ENCODE data around the gene SMIM3.
A peak's percentile ranks its signal among the peaks of the same experiment; 100 is the strongest.
"Not testable (repeated sequence)": the region's sequence is repeated elsewhere in the genome, so short reads cannot be mapped to it uniquely, and the experiment has no call there.

SMIM3 gene

GRCh38 chr5:150789943-150790611 lies 11.5 kb downstream of the SMIM3 start:
- Histone ChIP-seq H3K9me3 (ENCODE audit: severe bottlenecking) (peaks cover 4% of the 10 kb centered on the region), H3K4me3 (ENCODE audit: low read depth, low read length) (no peak overlapping the region), H3K27ac (peak overlapping the region; percentile 57), H3K36me3 (no peaks in the 10 kb centered on the region), H3K27me3 (ENCODE audit: insufficient read depth, low read depth, severe bottlenecking) (no peaks in the 10 kb centered on the region)
- DNase-seq: peak; percentile 70
- TF ChIP-seq, protein P1, sequence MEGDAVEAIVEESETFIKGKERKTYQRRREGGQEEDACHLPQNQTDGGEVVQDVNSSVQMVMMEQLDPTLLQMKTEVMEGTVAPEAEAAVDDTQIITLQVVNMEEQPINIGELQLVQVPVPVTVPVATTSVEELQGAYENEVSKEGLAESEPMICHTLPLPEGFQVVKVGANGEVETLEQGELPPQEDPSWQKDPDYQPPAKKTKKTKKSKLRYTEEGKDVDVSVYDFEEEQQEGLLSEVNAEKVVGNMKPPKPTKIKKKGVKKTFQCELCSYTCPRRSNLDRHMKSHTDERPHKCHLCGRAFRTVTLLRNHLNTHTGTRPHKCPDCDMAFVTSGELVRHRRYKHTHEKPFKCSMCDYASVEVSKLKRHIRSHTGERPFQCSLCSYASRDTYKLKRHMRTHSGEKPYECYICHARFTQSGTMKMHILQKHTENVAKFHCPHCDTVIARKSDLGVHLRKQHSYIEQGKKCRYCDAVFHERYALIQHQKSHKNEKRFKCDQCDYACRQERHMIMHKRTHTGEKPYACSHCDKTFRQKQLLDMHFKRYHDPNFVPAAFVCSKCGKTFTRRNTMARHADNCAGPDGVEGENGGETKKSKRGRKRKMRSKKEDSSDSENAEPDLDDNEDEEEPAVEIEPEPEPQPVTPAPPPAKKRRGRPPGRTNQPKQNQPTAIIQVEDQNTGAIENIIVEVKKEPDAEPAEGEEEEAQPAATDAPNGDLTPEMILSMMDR (IDR thresholded peaks at IDR 0.05; ENCODE audit: low read depth, low read length): no peak

- TF ChIP-seq, protein P1 (IDR thresholded peaks at IDR 0.05; ENCODE audit: low read depth, low read length): no peak
- Histone ChIP-seq H3K9me3 (ENCODE audit: severe bottlenecking) (no peaks in the 10 kb centered on the region), H3K4me3 (ENCODE audit: low read depth, low read length) (no peak overlapping the region), H3K27me3 (ENCODE audit: insufficient read depth, low read depth, severe bottlenecking) (no peaks in the 10 kb centered on the region), H3K36me3 (no peaks in the 10 kb centered on the region), H3K27ac (no peak overlapping the region)
- no peak for DNase-seq
Measured at GRCh38 chr5:150791536-150791935, 13.0 kb downstream of the SMIM3 start.

- H3K9me3 ChIP-seq (ENCODE audit: severe bottlenecking); DNase-seq; H3K36me3 ChIP-seq; H3K4me3 ChIP-seq (ENCODE audit: low read depth, low read length); H3K27ac ChIP-seq; H3K27me3 ChIP-seq (ENCODE audit: insufficient read depth, low read depth, severe bottlenecking): not testable (repeated sequence)
Measured at GRCh38 chr5:150793423-150793888, 14.9 kb downstream of the SMIM3 start.

- Histone ChIP-seq H3K9me3 (ENCODE audit: severe bottlenecking) (no peaks in the 10 kb centered on the region), H3K4me3 (ENCODE audit: low read depth, low read length) (no peak overlapping the region), H3K27ac (no peak overlapping the region), H3K27me3 (ENCODE audit: insufficient read depth, low read depth, severe bottlenecking) (no peaks in the 10 kb centered on the region), H3K36me3 (no peaks in the 10 kb centered on the region)
- TF ChIP-seq, protein P1 (IDR thresholded peaks at IDR 0.05; ENCODE audit: low read depth, low read length): no peak
- no peak for DNase-seq
Measured at GRCh38 chr5:150794927-150795326, 16.4 kb downstream of the SMIM3 start.

DNA sequence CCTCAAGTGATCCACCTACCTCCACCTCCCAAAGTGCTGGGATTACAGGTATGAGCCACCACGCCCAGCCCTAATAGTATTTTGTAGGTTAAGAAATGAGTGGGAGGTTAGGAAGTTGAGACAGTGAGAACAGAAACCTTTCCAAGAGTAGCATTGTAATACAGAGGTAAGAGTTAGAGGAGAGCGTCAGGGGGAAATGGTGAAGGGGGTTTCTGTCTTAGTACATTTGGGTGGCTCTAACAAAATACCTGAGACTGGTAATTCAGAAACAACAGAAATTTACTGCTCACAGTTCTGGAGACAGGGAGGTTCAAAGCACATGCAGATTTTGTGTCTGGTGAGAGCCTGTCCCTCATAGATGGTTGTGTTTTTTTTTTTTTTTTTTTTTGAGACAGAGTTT lies 18.8 kb downstream of the SMIM3 start:
- TF ChIP-seq, protein P1 (IDR thresholded peaks at IDR 0.05; ENCODE audit: low read depth, low read length): no peak
- Histone ChIP-seq H3K36me3 (no peaks in the 10 kb centered on the region), H3K9me3 (ENCODE audit: severe bottlenecking) (no peaks in the 10 kb centered on the region), H3K27me3 (ENCODE audit: insufficient read depth, low read depth, severe bottlenecking) (no peaks in the 10 kb centered on the region), H3K27ac (no peak overlapping the region), H3K4me3 (ENCODE audit: low read depth, low read length) (no peak overlapping the region)
- no peak for DNase-seq

DNA sequence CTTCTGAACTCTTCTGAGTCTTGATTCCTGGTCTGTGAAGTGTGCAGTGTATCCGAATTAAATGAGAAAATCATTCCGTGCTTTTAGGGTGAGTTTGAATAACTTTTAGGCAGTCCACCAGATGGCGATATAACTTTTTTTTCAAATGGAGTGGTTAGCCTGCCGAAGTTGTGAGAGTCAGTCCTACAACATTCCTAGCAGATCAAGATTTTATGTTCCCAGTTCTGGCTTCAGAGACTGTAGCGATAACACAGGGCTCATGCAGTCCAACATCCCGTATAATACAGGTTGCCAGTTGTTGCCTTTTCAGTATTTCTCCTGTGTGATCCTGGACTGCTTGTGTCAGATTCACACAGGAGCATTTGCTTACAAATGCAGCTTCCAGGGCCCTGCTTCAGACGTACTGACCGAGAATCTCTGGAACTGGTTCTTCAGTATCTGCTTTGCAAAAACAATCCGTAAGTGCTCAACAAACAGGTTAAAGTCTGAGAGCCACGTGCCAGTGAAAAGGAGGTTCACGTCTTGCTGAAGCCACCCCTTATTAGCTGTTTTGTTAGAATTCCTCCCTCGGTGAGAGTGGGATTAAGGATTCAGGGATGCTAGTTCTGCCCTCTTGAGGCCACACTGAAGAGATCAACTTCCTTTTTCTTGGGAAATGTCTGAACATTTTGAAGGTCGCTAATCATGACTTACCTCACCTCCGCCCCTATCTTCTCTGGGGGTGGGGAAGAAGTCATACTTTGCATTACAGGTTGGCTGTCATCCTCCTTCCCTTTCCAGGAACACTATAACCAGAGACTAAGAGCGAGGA lies 22.8 kb downstream of the SMIM3 start:
- peaks cover 6% of the 10 kb centered on the region for H3K27me3 ChIP-seq (ENCODE audit: insufficient read depth, low read depth, severe bottlenecking)
- peak overlapping the region; percentile 69 for H3K4me3 ChIP-seq (ENCODE audit: low read depth, low read length)
- peak; percentile 31 for DNase-seq
- H3K36me3 ChIP-seq: no peaks in the 10 kb centered on the region
- no peak overlapping the region for H3K27ac ChIP-seq
- peaks cover 2% of the 10 kb centered on the region for H3K9me3 ChIP-seq (ENCODE audit: severe bottlenecking)
- TF ChIP-seq, protein P1 (IDR thresholded peaks at IDR 0.05; ENCODE audit: low read depth, low read length): peak; percentile 55
